Erythroblast (primary cell): ENCODE measurements around the gene OR13J1.

Source experiments
- GATA1 ChIP-seq: IDR thresholded peaks from 2 replicates; pipeline ENCODE4 v1.6.1; 2011; ENCODE audit warnings: low read depth, mild to moderate bottlenecking, control low read depth, low read length, moderate library complexity
- POLR2A ChIP-seq: IDR thresholded peaks from 2 replicates; pipeline ENCODE4 v1.6.1; 2011; ENCODE audit warnings: mild to moderate bottlenecking, low read length

DNA sequence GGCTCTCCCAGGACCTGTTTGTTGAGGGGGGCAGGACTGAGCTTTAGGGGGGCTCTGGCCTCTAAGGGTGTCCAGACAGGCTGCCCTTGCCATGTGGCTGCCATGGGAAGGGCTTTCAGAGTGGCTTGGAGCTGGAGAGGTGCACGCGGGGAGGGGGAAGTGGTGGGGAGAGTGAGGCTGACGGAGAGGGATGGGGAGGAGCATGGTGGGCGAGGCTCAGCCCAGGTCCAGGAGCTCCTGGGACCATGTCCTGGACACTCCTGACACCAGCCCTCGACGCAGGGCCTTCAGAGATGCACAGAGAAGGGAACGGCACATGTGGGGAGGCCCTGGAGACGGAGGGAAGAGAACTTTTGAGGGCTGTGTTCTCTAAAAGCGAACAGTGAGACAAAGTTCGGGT lies 41.5 kb upstream of the OR13J1 start:
- TF ChIP-seq POLR2A (no peak), GATA1 (no peak)
